Neutrophil (primary cell): ENCODE results near the gene GTSE1.
"Not testable (repeated sequence)": the region's sequence is repeated elsewhere in the genome, so short reads cannot be mapped to it uniquely, and the experiment has no call there.

Experiments
- H3K27ac ChIP-seq: fragments of 200-600 bp; sonication (generic); 2 replicates; pipeline ENCODE4 v1.5.1; 2016; ENCODE audit warnings: mild to moderate bottlenecking, moderate library complexity
- H3K27me3 ChIP-seq: fragments of 200-600 bp; sonication (generic); 2 replicates; pipeline ENCODE4 v1.6.0; 2016; ENCODE audit warnings: mild to moderate bottlenecking
- H3K36me3 ChIP-seq: fragments of 200-600 bp; sonication (generic); 2 replicates; pipeline ENCODE4 v1.5.1; 2017
- H3K4me1 ChIP-seq, 2 experiments: fragments of 200-600 bp in 1 of 2; sonication (generic) in 1 of 2; 1 replicate in 1 of 2; 2 replicates in 1 of 2; pipeline versions ENCODE4 v1.5.1 to v1.6.1; 2013 to 2016; ENCODE audit warnings: low read depth in 1 of 2, low read length in 1 of 2, mild to moderate bottlenecking in 1 of 2, moderate library complexity in 1 of 2; ENCODE audit not compliant: control insufficient read depth in 1 of 2, insufficient read depth in 1 of 2
- H3K4me3 ChIP-seq, 2 experiments: fragments of 200-600 bp in 1 of 2; sonication (generic) in 1 of 2; 1 replicate in 1 of 2; 2 replicates in 1 of 2; pipeline ENCODE4 v1.5.1; 2013 to 2016; ENCODE audit warnings: low read depth in 1 of 2, low read length in 1 of 2, mild to moderate bottlenecking in 1 of 2, moderate library complexity in 1 of 2
- H3K9me3 ChIP-seq: fragments of 200-600 bp; sonication (generic); 2 replicates; pipeline ENCODE4 v1.5.1; 2016
- CTCF ChIP-seq: fragments of 200-600 bp; sonication (generic); IDR thresholded peaks from 2 replicates; pipeline ENCODE4 v1.5.1; 2016; ENCODE audit warnings: antibody characterized with exemption

Gene GTSE1

GRCh38 chr22:46262449-46263215, 34.0 kb upstream of the GTSE1 start:
- Histone ChIP-seq H3K27me3 (peaks cover 23% of the 10 kb centered on the region), H3K9me3 (no peaks in the 10 kb centered on the region), H3K36me3 (no peaks in the 10 kb centered on the region), H3K4me1 (peaks cover 40 to 45% of the 10 kb centered on the region in 2 experiments), H3K4me3 (peak overlapping the region; percentile 59), H3K27ac (peak overlapping the region; percentile 83)
- TF ChIP-seq CTCF: peak; percentile 66

DNA sequence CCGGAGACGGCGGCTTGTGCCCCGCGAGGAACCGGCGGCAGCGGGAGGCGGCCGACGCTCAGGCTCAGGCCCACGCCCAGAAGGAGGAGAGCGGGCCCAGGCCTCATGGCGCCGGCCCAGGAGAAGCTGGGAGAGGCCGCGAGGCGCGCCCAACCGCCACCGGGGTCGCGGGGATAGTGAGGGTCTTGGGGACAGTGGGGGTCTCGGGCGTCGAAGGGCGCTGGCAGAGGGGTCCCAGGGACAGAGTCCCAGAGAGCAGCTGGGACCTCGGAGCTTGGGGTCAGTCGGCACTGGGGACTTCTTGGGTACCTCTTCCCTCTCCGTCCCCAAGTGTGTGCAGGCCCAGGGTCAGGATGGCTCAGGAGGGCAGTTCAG, 33.5 kb upstream of the GTSE1 start, which contains the start of gene PKDREJ:
Gene PKDREJ (minus strand): TSS at position 128 of the 375 bp plus-strand sequence. CDS start 21 bp downstream, at position 107.
- H3K36me3 ChIP-seq: no peaks in the 10 kb centered on the region
- TF ChIP-seq CTCF: no peak
- H3K4me3 ChIP-seq: peak within 1 kb of the TSS; percentile 59
- peak within 1 kb of the TSS; percentile 83 for H3K27ac ChIP-seq
- peaks cover 42 to 47% of the 10 kb centered on the region in 2 experiments for H3K4me1 ChIP-seq
- peaks cover 23% of the 10 kb centered on the region for H3K27me3 ChIP-seq
- H3K9me3 ChIP-seq: no peaks in the 10 kb centered on the region

GRCh38 chr22:46264520-46264919, 32.1 kb upstream of the GTSE1 start:
- H3K27me3 ChIP-seq: peaks cover 23% of the 10 kb centered on the region
- not testable (repeated sequence) for H3K36me3 ChIP-seq, H3K27ac ChIP-seq, H3K9me3 ChIP-seq, H3K4me3 ChIP-seq
- H3K4me1 ChIP-seq: peaks cover 33 to 42% of the 10 kb centered on the region in 2 experiments

GRCh38 chr22:46265627-46266026, 31.0 kb upstream of the GTSE1 start:
- not testable (repeated sequence) for H3K36me3 ChIP-seq, H3K27ac ChIP-seq, H3K9me3 ChIP-seq

DNA sequence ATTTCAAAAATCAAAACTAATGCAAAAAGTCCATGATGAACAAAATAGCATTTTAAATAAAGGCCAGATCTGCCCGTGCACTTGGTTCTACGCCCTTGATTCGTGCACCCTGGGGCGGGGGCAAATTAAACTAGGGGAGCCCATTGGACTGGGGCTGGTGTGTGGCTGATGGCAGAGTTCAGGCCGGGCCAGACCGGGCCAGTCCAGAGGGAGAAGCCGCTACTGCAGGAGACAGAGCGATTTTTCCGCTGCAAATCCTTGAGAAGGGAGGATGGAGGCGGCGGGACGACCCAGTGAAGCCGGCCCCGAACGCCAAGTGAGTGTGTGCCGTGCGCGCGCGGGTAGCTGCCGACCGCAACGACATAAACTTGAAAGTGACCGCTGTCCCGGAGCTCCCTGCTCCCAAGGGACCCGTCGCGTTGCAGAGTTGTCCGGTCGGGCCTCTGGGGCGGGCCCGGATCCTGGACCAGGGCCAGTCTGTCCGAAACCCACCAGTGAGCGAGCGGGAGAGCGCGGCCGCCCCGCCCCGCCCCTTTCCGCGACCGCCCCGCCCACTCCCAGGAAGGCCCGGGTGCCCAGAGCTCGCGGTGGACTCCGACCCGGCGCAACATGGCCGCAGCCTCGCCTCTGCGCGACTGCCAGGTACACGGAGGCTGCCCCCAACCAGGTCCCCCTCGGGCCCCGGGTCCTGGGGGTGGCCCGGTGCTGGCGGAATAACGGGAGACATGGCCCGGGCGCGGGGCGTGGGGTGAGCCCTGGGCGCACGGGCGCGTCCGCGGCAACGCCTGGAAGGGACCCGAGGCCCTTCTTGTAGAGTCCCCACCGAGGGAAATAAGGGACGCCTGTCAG, 29.0 kb upstream of the GTSE1 start, which contains the start of gene TTC38:
Gene TTC38 (plus strand): TSS at position 578 of the 849 bp plus-strand sequence. CDS start 32 bp downstream, at position 610.
- peak within 1 kb of the TSS; percentile 44 for H3K27ac ChIP-seq
- peaks cover 8% of the 10 kb centered on the region for H3K36me3 ChIP-seq
- H3K4me3 ChIP-seq: peak within 1 kb of the TSS; percentile 74 to 77
- no peak for TF ChIP-seq CTCF
- H3K9me3 ChIP-seq: no peaks in the 10 kb centered on the region
- peaks cover 12% of the 10 kb centered on the region for H3K27me3 ChIP-seq
- peaks cover 22 to 27% of the 10 kb centered on the region in 2 experiments for H3K4me1 ChIP-seq

More at GRCh38 chr22:46265627-46266026, 31.0 kb upstream of the GTSE1 start:
- H3K4me3 ChIP-seq: not testable (repeated sequence)
- Histone ChIP-seq H3K4me1 (peaks cover 27 to 33% of the 10 kb centered on the region in 2 experiments), H3K27me3 (peaks cover 23% of the 10 kb centered on the region)

DNA sequence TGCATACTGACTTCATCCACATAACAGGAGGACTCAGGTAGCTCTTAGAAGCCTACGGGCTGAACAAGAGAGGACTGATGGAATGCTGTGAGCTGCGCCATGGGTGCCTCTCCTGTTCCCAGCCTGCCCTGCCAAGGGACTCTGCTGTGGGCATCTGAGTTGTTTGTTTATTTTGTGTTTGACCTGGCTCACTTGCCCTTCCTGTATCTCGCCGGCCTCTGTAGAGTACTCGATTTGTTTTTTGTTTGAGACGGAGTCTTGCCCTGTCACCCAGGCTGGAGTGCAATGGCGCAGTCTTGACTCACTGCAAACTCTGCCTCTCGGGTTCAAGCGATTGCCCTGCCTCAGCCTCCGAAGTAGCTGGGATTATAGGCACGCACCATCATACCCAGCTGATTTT, 27.1 kb upstream of the GTSE1 start:
- Histone ChIP-seq H3K4me3 (no peak overlapping the region), H3K27ac (no peak overlapping the region)
- TF ChIP-seq CTCF: no peak

More for the DNA sequence above, 27.1 kb upstream of the GTSE1 start:
- Histone ChIP-seq H3K27me3 (no peaks in the 10 kb centered on the region), H3K4me1 (peaks cover 13 to 16% of the 10 kb centered on the region in 2 experiments), H3K36me3 (peaks cover 26% of the 10 kb centered on the region), H3K9me3 (no peaks in the 10 kb centered on the region)
